NCI-H1092 treated with DMSO at 0.1 percent for 48 hours (cell line): Measurements from ENCODE around the gene CITED2.

ENCODE experiments used
- DNase-seq: peaks from one replicate; lab custom pipeline; 2025; lab: John Stamatoyannopoulos, UW

CITED2 gene

GRCh38 chr6:139329224-139329623, 45.2 kb downstream of the CITED2 start:
- no peak for DNase-seq

GRCh38 chr6:139327038-139327437, 47.4 kb downstream of the CITED2 start:
- DNase-seq, result no peak

DNA sequence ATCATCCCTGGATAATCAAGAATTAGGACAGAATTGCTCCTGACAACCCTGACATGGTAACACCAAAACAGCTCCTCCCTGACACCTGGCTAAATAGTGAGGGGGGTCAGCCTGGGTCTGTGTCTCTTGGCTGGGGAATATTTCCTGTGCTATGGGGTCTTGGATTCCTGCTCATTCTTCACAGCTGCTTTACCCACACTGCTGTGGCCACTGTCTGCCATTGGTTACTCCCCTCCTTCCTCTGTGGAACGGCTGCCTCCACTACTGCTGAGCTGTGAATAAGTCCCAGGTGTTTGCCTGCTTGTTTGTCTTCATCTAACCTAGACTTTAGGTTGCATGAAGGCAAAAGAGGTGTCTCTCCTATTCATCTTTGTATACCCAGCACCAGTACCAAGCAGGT, 48.8 kb downstream of the CITED2 start:
- no peak for DNase-seq

GRCh38 chr6:139325125-139325524, 49.3 kb downstream of the CITED2 start:
- no peak for DNase-seq

GRCh38 chr6:139324301-139324555, 50.2 kb downstream of the CITED2 start:
- DNase-seq, result no peak

DNA sequence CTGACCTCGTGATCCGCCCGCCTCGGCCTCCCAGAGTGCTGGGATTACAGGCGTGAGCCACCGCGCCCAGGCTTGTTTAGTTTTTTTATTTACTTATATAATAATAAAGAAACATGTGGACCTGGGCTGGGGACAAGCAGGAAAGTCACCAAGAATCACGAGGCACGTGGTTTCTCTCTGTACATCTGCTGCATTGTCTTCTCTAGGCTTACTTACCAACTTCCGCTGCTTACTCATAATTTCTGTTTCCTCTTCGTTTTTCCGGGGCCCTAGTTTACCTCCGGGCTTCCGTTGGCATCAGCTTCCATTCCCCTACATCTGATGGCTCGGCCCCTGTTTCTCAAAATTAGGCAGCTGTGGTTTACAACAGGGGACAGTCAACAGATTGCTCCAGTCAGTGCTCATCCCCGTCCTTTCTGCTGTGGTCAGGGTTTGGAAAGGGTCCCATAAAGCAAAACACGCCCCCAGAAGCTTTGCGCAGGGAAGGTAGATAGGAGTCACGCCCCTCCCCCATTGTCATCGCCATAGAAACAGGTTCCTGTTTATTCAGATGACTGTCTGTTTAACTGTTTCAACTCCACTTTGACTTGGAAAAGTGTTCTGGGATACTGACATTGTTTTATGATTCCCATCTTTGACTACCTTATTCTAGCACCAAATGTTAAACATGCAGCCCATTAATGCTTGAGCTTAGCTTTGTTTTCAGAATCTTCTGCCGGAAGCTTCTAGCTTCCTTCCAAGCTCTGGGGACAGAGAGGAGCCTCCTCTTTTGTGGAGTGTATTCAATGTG, 50.7 kb downstream of the CITED2 start:
- no peak for DNase-seq
